Activated naive CD4-positive, alpha-beta T cell treated with anti-CD3 and anti-CD28 coated beads for 36 hours (primary cell): ENCODE measurements around the gene MAGI3. TPM values are rescaled to one million over a fixed set of nuclear protein-coding genes. Genes with fewer than 3 reads are reported as not detected.
"Not testable (repeated sequence)": the region's sequence is repeated elsewhere in the genome, so short reads cannot be mapped to it uniquely, and the experiment has no call there.

Experiments used
- CTCF ChIA-PET: fragments of 350-600 bp; sonication (Branson Sonifier 250); formaldehyde crosslinking; loops from one replicate; lab custom pipeline; 2021; ENCODE audit warnings: antibody characterized with exemption; lab: Charles Lee
- DNase-seq: peaks from one replicate; pipeline ENCODE4 v3.0.0-alpha.2; 2020
- H3K27ac Mint-ChIP-seq: one replicate; pipeline ENCODE4 v1.8.0; 2021; ENCODE audit warnings: mild to moderate bottlenecking, mixed read lengths
- H3K27me3 Mint-ChIP-seq: one replicate; pipeline ENCODE4 v1.8.0; 2021; ENCODE audit warnings: low read depth, mixed read lengths
- H3K36me3 Mint-ChIP-seq: one replicate; pipeline ENCODE4 v1.8.0; 2021; ENCODE audit warnings: low read depth, mixed read lengths
- H3K4me1 Mint-ChIP-seq: one replicate; pipeline ENCODE4 v1.8.0; 2021; ENCODE audit warnings: low read depth, mixed read lengths
- H3K4me3 Mint-ChIP-seq: one replicate; pipeline ENCODE4 v1.8.0; 2021; ENCODE audit warnings: mild to moderate bottlenecking, moderate library complexity, mixed read lengths
- H3K9me3 Mint-ChIP-seq: one replicate; pipeline ENCODE4 v1.8.0; 2021; ENCODE audit warnings: mixed read lengths
- intact Hi-C: fragments of 100-400 bp; cut with micrococcal nuclease; formaldehyde crosslinking; loops from one replicate; pipeline ENCODE4 v1.15.1; 2023
- total RNA-seq, 2 experiments: library from RNA; stranded (reverse); gene quantifications; one replicate each; pipeline ENCODE4 v1.2.3, GENCODE V29; 2021

MAGI3 gene
- total RNA-seq, 2 experiments from 2014 or later, result 5.9 to 6.4 TPM

GRCh38 chr1:113701429-113701828 lies 311.1 kb downstream of the MAGI3 start:
- CTCF ChIA-PET, result no interaction called here
- Mint-ChIP-seq H3K4me1 (peaks cover 6% of the 10 kb centered on the region), H3K9me3 (no peaks in the 10 kb centered on the region), H3K36me3 (peaks cover 2% of the 10 kb centered on the region), H3K27me3 (no peaks in the 10 kb centered on the region), H3K27ac (no peak overlapping the region), H3K4me3 (no peak overlapping the region)
- intact Hi-C loops, result no loop called here
- DNase-seq, result no peak

GRCh38 chr1:113714606-113715269 lies 324.4 kb downstream of the MAGI3 start:
- Mint-ChIP-seq H3K4me3 (no peak overlapping the region), H3K27me3 (no peaks in the 10 kb centered on the region), H3K4me1 (peaks cover 3% of the 10 kb centered on the region), H3K9me3 (peaks cover 15% of the 10 kb centered on the region), H3K27ac (no peak overlapping the region), H3K36me3 (peaks cover 27% of the 10 kb centered on the region)
- CTCF ChIA-PET, result no interaction called here
- intact Hi-C loops, result no loop called here
- no peak for DNase-seq

- H3K4me1 Mint-ChIP-seq, CTCF ChIA-PET, H3K4me3 Mint-ChIP-seq, intact Hi-C loops, H3K27me3 Mint-ChIP-seq, DNase-seq, H3K27ac Mint-ChIP-seq: not testable (repeated sequence)
- peaks cover 38% of the 10 kb centered on the region for H3K36me3 Mint-ChIP-seq
- peaks cover 21% of the 10 kb centered on the region for H3K9me3 Mint-ChIP-seq
Measured at GRCh38 chr1:113717506-113717905, 327.2 kb downstream of the MAGI3 start.

GRCh38 chr1:113718621-113719020 lies 328.3 kb downstream of the MAGI3 start:
- H3K4me1 Mint-ChIP-seq, H3K4me3 Mint-ChIP-seq, H3K27me3 Mint-ChIP-seq, intact Hi-C loops, DNase-seq, H3K27ac Mint-ChIP-seq, CTCF ChIA-PET: not testable (repeated sequence)
- Mint-ChIP-seq H3K36me3 (peaks cover 40% of the 10 kb centered on the region), H3K9me3 (peaks cover 21% of the 10 kb centered on the region)

GRCh38 chr1:113721010-113721409 lies 330.7 kb downstream of the MAGI3 start:
- Mint-ChIP-seq H3K4me1 (no peaks in the 10 kb centered on the region), H3K27ac (no peak overlapping the region), H3K9me3 (peaks cover 21% of the 10 kb centered on the region), H3K4me3 (no peak overlapping the region), H3K36me3 (peaks cover 44% of the 10 kb centered on the region), H3K27me3 (no peaks in the 10 kb centered on the region)
- CTCF ChIA-PET, result interaction anchor here (0.6 kb wide), 1 partner anchor 841 kb away, joined by 3 read pairs; no protein-coding TSS in a partner anchor
- no peak for DNase-seq
- intact Hi-C loops, result no loop called here

- Mint-ChIP-seq H3K9me3 (no peaks in the 10 kb centered on the region), H3K4me3 (no peak overlapping the region), H3K4me1 (peaks cover 3% of the 10 kb centered on the region), H3K27me3 (no peaks in the 10 kb centered on the region), H3K36me3 (no peaks in the 10 kb centered on the region), H3K27ac (no peak overlapping the region)
- intact Hi-C loops, result no loop called here
- CTCF ChIA-PET, result no interaction called here
- no peak for DNase-seq
Measured at GRCh38 chr1:113732802-113733201, 342.5 kb downstream of the MAGI3 start.

GRCh38 chr1:113734357-113735055 lies 344.2 kb downstream of the MAGI3 start:
- Mint-ChIP-seq H3K27me3 (no peaks in the 10 kb centered on the region), H3K4me3 (no peak overlapping the region), H3K27ac (no peak overlapping the region), H3K9me3 (no peaks in the 10 kb centered on the region), H3K36me3 (no peaks in the 10 kb centered on the region), H3K4me1 (peaks cover 3% of the 10 kb centered on the region)
- intact Hi-C loops, result no loop called here
- CTCF ChIA-PET, result interaction anchor here (0.6 kb wide), 1 partner anchor 1864 kb away, joined by 3 read pairs; no protein-coding TSS in a partner anchor
- DNase-seq, result no peak
